LNCaP clone FGC (cell line): ENCODE data around the gene MAPKAPK5.
"Not testable (repeated sequence)": the region's sequence is repeated elsewhere in the genome, so short reads cannot be mapped to it uniquely, and the experiment has no call there.

Experiments
- DNase-seq: peaks from one replicate; pipeline ENCODE4 v3.0.0-alpha.2; 2011; ENCODE audit warnings: low read depth
- H3K4me3 ChIP-seq: 2 replicates; pipeline ENCODE4 v1.5.1; 2011; ENCODE audit warnings: mild to moderate bottlenecking, low read depth, low read length, control low read depth
- CTCF ChIP-seq: IDR thresholded peaks from 2 replicates; pipeline ENCODE4 v1.5.1; 2012; ENCODE audit warnings: mild to moderate bottlenecking; ENCODE audit not compliant: control insufficient read depth, insufficient read depth; ENCODE audit errors: extremely low read depth

MAPKAPK5 gene

GRCh38 chr12:111822886-111823285 lies 19.1 kb upstream of the MAPKAPK5 start:
- no peak overlapping the region for H3K4me3 ChIP-seq
- DNase-seq = no peak
- TF ChIP-seq CTCF = no peak

GRCh38 chr12:111823891-111824290 lies 18.1 kb upstream of the MAPKAPK5 start:
- TF ChIP-seq CTCF = no peak
- no peak overlapping the region for H3K4me3 ChIP-seq
- DNase-seq = no peak

GRCh38 chr12:111824312-111824711 lies 17.7 kb upstream of the MAPKAPK5 start:
- H3K4me3 ChIP-seq, DNase-seq: not testable (repeated sequence)
- peak; percentile 27 for TF ChIP-seq CTCF

GRCh38 chr12:111825509-111825908 lies 16.5 kb upstream of the MAPKAPK5 start:
- H3K4me3 ChIP-seq = no peak overlapping the region
- no peak for TF ChIP-seq CTCF
- no peak for DNase-seq

- no peak for DNase-seq
- no peak overlapping the region for H3K4me3 ChIP-seq
- TF ChIP-seq CTCF = no peak
These were observed 15.7 kb upstream of the MAPKAPK5 start for GRCh38 chr12:111826316-111826715.

GRCh38 chr12:111826992-111827391 lies 15.0 kb upstream of the MAPKAPK5 start:
- no peak for DNase-seq
- no peak for TF ChIP-seq CTCF
- H3K4me3 ChIP-seq = no peak overlapping the region

- no peak for DNase-seq
- H3K4me3 ChIP-seq = no peak overlapping the region
- TF ChIP-seq CTCF = no peak
These were observed 14.1 kb upstream of the MAPKAPK5 start for GRCh38 chr12:111827907-111828306.
